Karpas-422 (cell line): Measurements from ENCODE around the gene SH3GLB2. TPM values are rescaled to one million over a fixed set of nuclear protein-coding genes. Genes with fewer than 3 reads are reported as not detected.

Source experiments
- DNase-seq: peaks from one replicate; pipeline ENCODE4 v3.0.0-alpha.2; 2015
- H2AFZ ChIP-seq: fragments of 200-600 bp; sonication (generic); 2 replicates; pipeline ENCODE4 v1.6.1; 2014; ENCODE audit warnings: antibody characterized with exemption, low read length, mixed read lengths
- H3K27ac ChIP-seq: fragments of 200-600 bp; sonication (generic); 2 replicates; pipeline ENCODE4 v1.5.1; 2014; ENCODE audit warnings: mild to moderate bottlenecking, low read length, moderate library complexity
- H3K27me3 ChIP-seq: fragments of 200-600 bp; sonication (generic); 2 replicates; pipeline ENCODE4 v1.6.1; 2014; ENCODE audit warnings: low read length, mixed read lengths
- H3K36me3 ChIP-seq: fragments of 200-600 bp; sonication (generic); 2 replicates; pipeline ENCODE4 v1.6.1; 2014; ENCODE audit warnings: low read length, mixed read lengths; ENCODE audit not compliant: insufficient read depth
- H3K4me1 ChIP-seq: fragments of 200-600 bp; sonication (generic); 2 replicates; pipeline ENCODE4 v1.6.1; 2014; ENCODE audit warnings: mild to moderate bottlenecking, low read length, mixed read lengths
- H3K4me2 ChIP-seq: fragments of 200-600 bp; sonication (generic); 2 replicates; pipeline ENCODE4 v1.6.1; 2014; ENCODE audit warnings: low read length, low read depth, mild to moderate bottlenecking; ENCODE audit not compliant: poor library complexity, severe bottlenecking
- H3K4me3 ChIP-seq: fragments of 200-600 bp; sonication (generic); 2 replicates; pipeline ENCODE4 v1.5.1; 2014; ENCODE audit warnings: mild to moderate bottlenecking, antibody characterized with exemption, low read length, mixed read lengths
- H3K79me2 ChIP-seq: fragments of 200-600 bp; sonication (generic); 2 replicates; pipeline ENCODE4 v1.6.1; 2014; ENCODE audit warnings: mild to moderate bottlenecking, low read length, mixed read lengths
- H3K9ac ChIP-seq: fragments of 200-600 bp; sonication (generic); 2 replicates; pipeline ENCODE4 v1.6.0; 2014; ENCODE audit warnings: low read length
- H3K9me2 ChIP-seq: fragments of 200-600 bp; sonication (generic), shearing (Covaris generic); replicated peaks from 2 replicates; pipeline ENCODE4 v1.6.0; 2014; ENCODE audit warnings: mild to moderate bottlenecking, low read length, moderate library complexity; ENCODE audit not compliant: insufficient read depth
- H3K9me3 ChIP-seq: fragments of 300-700, 200-600 bp; sonication (generic); 2 replicates; pipeline ENCODE4 v1.6.1; 2014; ENCODE audit warnings: low read length, mixed read lengths
- H4K20me1 ChIP-seq: fragments of 200-600 bp; sonication (generic); 2 replicates; pipeline ENCODE4 v1.6.1; 2014; ENCODE audit warnings: mild to moderate bottlenecking, antibody characterized with exemption, low read length, low read depth; ENCODE audit not compliant: insufficient read depth
- total RNA-seq: library from RNA; depleted of rRNA; stranded (reverse); fragments of >200 nt; shearing (Covaris generic); gene quantifications from 2 replicates; pipeline ENCODE4 v1.2.3, GENCODE V29; 2014; ENCODE audit warnings: low replicate concordance

Gene SH3GLB2
- total RNA-seq, 1 experiment from 2014 or later, result 42.1 TPM

GRCh38 chr9:129070696-129071525 is 42.8 kb upstream of the SH3GLB2 start:
- Histone ChIP-seq H3K36me3 (no peaks in the 10 kb centered on the region), H3K4me2 (no peak overlapping the region), H3K4me1 (no peaks in the 10 kb centered on the region), H3K9ac (no peak overlapping the region), H3K9me3 (no peaks in the 10 kb centered on the region), H2AFZ (no peak overlapping the region), H3K27ac (no peak overlapping the region), H3K4me3 (no peak overlapping the region), H3K79me2 (no peaks in the 10 kb centered on the region), H4K20me1 (no peaks in the 10 kb centered on the region), H3K9me2 (no peaks in the 10 kb centered on the region), H3K27me3 (no peaks in the 10 kb centered on the region)
- DNase-seq, result no peak

GRCh38 chr9:129069862-129070641 is 41.9 kb upstream of the SH3GLB2 start:
- no peak overlapping the region for H3K27ac ChIP-seq
- H4K20me1 ChIP-seq, result no peaks in the 10 kb centered on the region
- no peaks in the 10 kb centered on the region for H3K79me2 ChIP-seq
- H3K9ac ChIP-seq, result no peak overlapping the region
- H3K9me2 ChIP-seq, result no peaks in the 10 kb centered on the region
- no peak overlapping the region for H3K4me2 ChIP-seq
- H3K9me3 ChIP-seq, result no peaks in the 10 kb centered on the region
- H3K4me3 ChIP-seq, result no peak overlapping the region
- H3K36me3 ChIP-seq, result no peaks in the 10 kb centered on the region
- no peak for DNase-seq
- H2AFZ ChIP-seq, result no peak overlapping the region
- no peaks in the 10 kb centered on the region for H3K27me3 ChIP-seq
- no peaks in the 10 kb centered on the region for H3K4me1 ChIP-seq

GRCh38 chr9:129068990-129069861 is 41.1 kb upstream of the SH3GLB2 start:
- Histone ChIP-seq H3K27me3 (no peaks in the 10 kb centered on the region), H3K9ac (no peak overlapping the region), H3K27ac (no peak overlapping the region), H3K9me3 (no peaks in the 10 kb centered on the region), H4K20me1 (no peaks in the 10 kb centered on the region), H3K9me2 (no peaks in the 10 kb centered on the region), H3K79me2 (no peaks in the 10 kb centered on the region), H3K4me3 (no peak overlapping the region), H3K36me3 (peaks cover 2% of the 10 kb centered on the region; the same call in 1 of the 2 replicates), H3K4me1 (no peaks in the 10 kb centered on the region), H3K4me2 (no peak overlapping the region), H2AFZ (no peak overlapping the region)
- no peak for DNase-seq

- Histone ChIP-seq H3K4me3 (no peak overlapping the region), H3K9me2 (no peaks in the 10 kb centered on the region), H3K9ac (no peak overlapping the region), H3K27ac (no peak overlapping the region), H3K79me2 (no peaks in the 10 kb centered on the region), H3K4me1 (no peaks in the 10 kb centered on the region), H3K4me2 (no peak overlapping the region), H2AFZ (no peak overlapping the region), H4K20me1 (no peaks in the 10 kb centered on the region), H3K9me3 (no peaks in the 10 kb centered on the region), H3K36me3 (peaks cover 2% of the 10 kb centered on the region; the same call in 1 of the 2 replicates), H3K27me3 (no peaks in the 10 kb centered on the region)
- no peak for DNase-seq
Observed at GRCh38 chr9:129068110-129068509, 40.0 kb upstream of the SH3GLB2 start.

- H3K4me2 ChIP-seq, result no peak overlapping the region
- H3K9me2 ChIP-seq, result no peaks in the 10 kb centered on the region
- no peak overlapping the region for H3K9ac ChIP-seq
- H3K4me1 ChIP-seq, result no peaks in the 10 kb centered on the region
- H3K36me3 ChIP-seq, result peaks cover 6% of the 10 kb centered on the region; the same call in 1 of the 2 replicates
- no peak overlapping the region for H2AFZ ChIP-seq
- H3K79me2 ChIP-seq, result no peaks in the 10 kb centered on the region
- no peaks in the 10 kb centered on the region for H3K9me3 ChIP-seq
- H3K4me3 ChIP-seq, result no peak overlapping the region
- H3K27ac ChIP-seq, result no peak overlapping the region
- no peak for DNase-seq
- no peaks in the 10 kb centered on the region for H4K20me1 ChIP-seq
- H3K27me3 ChIP-seq, result no peaks in the 10 kb centered on the region
Observed at GRCh38 chr9:129064499-129064908, 36.4 kb upstream of the SH3GLB2 start.

GRCh38 chr9:129063061-129063460 is 34.9 kb upstream of the SH3GLB2 start:
- DNase-seq, result no peak
- Histone ChIP-seq H3K9me2 (no peaks in the 10 kb centered on the region), H4K20me1 (no peaks in the 10 kb centered on the region), H3K4me1 (no peaks in the 10 kb centered on the region), H3K4me3 (no peak overlapping the region), H2AFZ (no peak overlapping the region), H3K27ac (no peak overlapping the region), H3K9me3 (no peaks in the 10 kb centered on the region), H3K36me3 (peaks cover 6% of the 10 kb centered on the region; the same call in 1 of the 2 replicates), H3K4me2 (no peak overlapping the region), H3K79me2 (no peaks in the 10 kb centered on the region), H3K9ac (no peak overlapping the region), H3K27me3 (no peaks in the 10 kb centered on the region)

- H3K9ac ChIP-seq, result no peak overlapping the region
- H3K27me3 ChIP-seq, result no peaks in the 10 kb centered on the region
- no peak for DNase-seq
Observed at GRCh38 chr9:129060991-129061390, 32.9 kb upstream of the SH3GLB2 start.

More at GRCh38 chr9:129060991-129061390, 32.9 kb upstream of the SH3GLB2 start:
- Histone ChIP-seq H3K4me1 (no peaks in the 10 kb centered on the region), H3K9me3 (no peaks in the 10 kb centered on the region), H2AFZ (no peak overlapping the region), H3K4me3 (no peak overlapping the region), H3K4me2 (no peak overlapping the region), H4K20me1 (no peaks in the 10 kb centered on the region), H3K79me2 (no peaks in the 10 kb centered on the region), H3K36me3 (peaks cover 6% of the 10 kb centered on the region; the same call in 1 of the 2 replicates), H3K27ac (no peak overlapping the region), H3K9me2 (no peaks in the 10 kb centered on the region)
